GM13976 (cell line): ENCODE measurements around the gene MRPS26.
"Not testable (repeated sequence)": the region's sequence is repeated elsewhere in the genome, so short reads cannot be mapped to it uniquely, and the experiment has no call there.

ENCODE experiments used
- DNase-seq: peaks from one replicate; pipeline ENCODE4 v3.0.0; 2012; ENCODE audit warnings: low spot score
- CTCF ChIP-seq: IDR thresholded peaks from 2 replicates; pipeline ENCODE4 v1.5.1; 2012; ENCODE audit warnings: borderline replicate concordance, mild to moderate bottlenecking; ENCODE audit not compliant: insufficient read depth; ENCODE audit errors: extremely low read depth, missing control alignments, control extremely low read depth
- in situ Hi-C: fragments of 300-500 bp; cut with MboI; formaldehyde crosslinking; loops from one replicate; pipeline ENCODE4 v1.12.0; 2022; ENCODE audit warnings: low sequenced_read_pairs, mixed read lengths, inconsistent platforms; ENCODE audit not compliant: unreplicated experiment

The MRPS26 gene

DNA sequence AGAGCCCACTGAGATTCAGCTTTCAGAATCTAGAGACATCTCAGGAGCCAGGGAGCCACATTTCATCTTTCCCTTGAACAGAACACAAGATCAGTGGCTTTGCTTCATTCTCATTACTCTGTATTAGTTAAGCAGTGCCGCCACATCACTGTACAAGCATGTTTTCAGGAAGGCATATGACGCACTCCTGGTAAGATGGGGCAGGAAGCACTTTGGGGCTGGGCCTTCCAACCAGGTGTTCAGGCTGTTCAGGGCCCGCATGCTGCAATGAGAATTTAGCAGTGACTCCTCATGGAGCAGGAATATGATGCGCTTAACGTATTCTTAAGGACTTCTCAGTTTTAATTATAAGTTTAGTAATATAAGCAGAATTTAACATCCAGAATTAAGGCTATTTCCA is 32.1 kb upstream of the MRPS26 start:
- no peak for TF ChIP-seq CTCF
- in situ Hi-C loops: no loop called here
- no peak for DNase-seq

- DNase-seq: no peak
- in situ Hi-C loops: no loop called here
- no peak for TF ChIP-seq CTCF
Observed at GRCh38 chr20:3014179-3014578, 31.7 kb upstream of the MRPS26 start.

DNA sequence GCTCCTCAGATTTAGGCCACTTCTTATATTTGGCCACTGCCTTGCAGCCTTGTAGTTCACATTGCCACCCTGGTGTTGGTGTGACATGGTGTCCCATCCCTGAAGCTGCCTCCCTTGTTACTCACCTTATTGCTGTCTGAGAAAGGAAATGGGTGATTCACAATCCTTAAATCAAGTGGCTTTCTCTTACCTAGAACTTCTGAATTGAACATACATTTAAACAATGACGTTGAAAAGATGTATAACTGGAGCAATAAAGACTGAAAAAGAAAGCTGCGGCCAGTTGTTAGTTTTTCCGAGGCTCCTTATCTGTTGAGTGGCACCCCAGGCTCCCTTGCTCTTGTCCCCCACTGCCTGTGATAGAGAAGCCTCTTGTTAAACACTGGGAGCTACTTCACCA is 31.2 kb upstream of the MRPS26 start:
- no peak for TF ChIP-seq CTCF
- in situ Hi-C loops: no loop called here
- no peak for DNase-seq

DNA sequence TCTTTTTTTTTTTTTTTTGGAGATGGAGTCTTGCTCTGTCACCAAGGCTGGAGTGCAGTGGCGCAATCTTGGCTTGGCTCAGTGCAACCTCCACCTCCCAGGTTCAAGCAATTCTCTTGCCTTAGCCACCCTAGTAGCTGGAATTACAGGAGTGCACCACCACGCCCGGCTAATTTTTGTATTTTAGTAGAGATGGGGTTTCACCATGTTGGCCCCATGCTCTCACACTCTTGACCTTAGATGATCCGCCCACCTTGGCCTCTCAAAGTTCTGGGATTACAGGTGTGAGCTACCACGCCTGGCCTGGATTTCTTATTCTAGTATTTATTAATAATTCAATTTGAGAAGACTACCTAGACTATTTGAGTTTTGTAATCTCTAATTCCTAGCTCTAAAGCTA is 30.6 kb upstream of the MRPS26 start:
- DNase-seq, in situ Hi-C loops: not testable (repeated sequence)

DNA sequence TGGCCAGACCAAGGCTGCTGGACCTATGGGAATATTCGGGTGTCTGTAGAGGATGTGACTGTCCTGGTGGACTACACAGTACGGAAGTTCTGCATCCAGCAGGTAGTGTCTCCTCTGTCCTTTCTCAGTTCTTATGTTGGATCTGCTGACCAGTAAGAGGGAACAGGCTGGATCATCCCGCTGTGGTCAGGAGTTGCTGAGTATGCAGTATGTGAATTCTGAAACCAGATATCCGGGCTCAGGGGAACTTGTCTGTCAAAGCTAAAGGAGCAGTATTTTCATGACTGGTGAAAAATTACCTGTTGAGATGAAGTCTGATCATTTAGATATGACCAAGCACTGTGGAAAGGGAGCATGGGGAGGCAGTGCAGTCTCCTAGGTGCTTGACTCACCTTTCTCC is 24.5 kb upstream of the MRPS26 start:
- in situ Hi-C loops: no loop called here
- DNase-seq: no peak
- no peak for TF ChIP-seq CTCF

DNA sequence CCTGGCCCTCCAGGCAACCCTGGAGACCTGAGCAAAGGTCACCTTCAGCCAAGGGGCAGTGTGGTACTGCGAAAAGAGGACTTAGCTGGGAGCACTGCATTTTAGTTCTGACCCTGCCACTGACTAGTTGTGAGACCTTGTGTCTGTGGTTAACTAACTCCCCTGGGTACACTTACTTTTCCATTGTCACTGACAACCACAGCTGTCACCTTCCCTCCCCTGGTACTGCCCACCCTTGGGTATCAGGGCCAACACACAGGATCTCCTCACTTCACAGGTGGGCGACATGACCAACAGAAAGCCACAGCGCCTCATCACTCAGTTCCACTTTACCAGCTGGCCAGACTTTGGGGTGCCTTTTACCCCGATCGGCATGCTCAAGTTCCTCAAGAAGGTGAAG is 24.1 kb upstream of the MRPS26 start:
- TF ChIP-seq CTCF: no peak
- in situ Hi-C loops: no loop called here
- DNase-seq: no peak

- in situ Hi-C loops, DNase-seq: not testable (repeated sequence)
Observed at GRCh38 chr20:3022559-3023490, 23.0 kb upstream of the MRPS26 start.
